HCT116 (cell line): ENCODE data around the gene FAM204A.

ENCODE experiments used
- CEBPB ChIP-seq: IDR thresholded peaks from 2 replicates; pipeline ENCODE4 v1.6.1; 2012; ENCODE audit warnings: low read depth
- EZH2 ChIP-seq: fragments of 200-600 bp; sonication (generic); IDR thresholded peaks from 2 replicates; pipeline ENCODE4 v1.6.1; 2017; ENCODE audit warnings: antibody characterized with exemption, mixed run types
- POLR2A ChIP-seq: IDR thresholded peaks from 2 replicates; pipeline ENCODE4 v1.7.0; 2011; ENCODE audit warnings: borderline replicate concordance; ENCODE audit not compliant: insufficient read depth, insufficient read length; ENCODE audit errors: extremely low read depth
- POLR2AphosphoS5 ChIP-seq: IDR thresholded peaks from 2 replicates; pipeline ENCODE4 v1.6.1; 2011; ENCODE audit warnings: mild to moderate bottlenecking, low read depth, low read length, moderate library complexity
- SIN3A ChIP-seq: IDR thresholded peaks from 2 replicates; pipeline ENCODE4 v1.6.1; 2012; ENCODE audit warnings: low read depth
- SP1 ChIP-seq: IDR thresholded peaks from 2 replicates; pipeline ENCODE4 v1.6.1; 2012; ENCODE audit warnings: low read depth
- SRF ChIP-seq: IDR thresholded peaks from 2 replicates; pipeline ENCODE4 v1.6.1; 2012; ENCODE audit warnings: low read depth
- YY1 ChIP-seq: IDR thresholded peaks from 2 replicates; pipeline ENCODE4 v1.6.1; 2011; ENCODE audit warnings: low read length, low read depth, moderate library complexity, mild to moderate bottlenecking; ENCODE audit not compliant: insufficient replicate concordance; ENCODE audit errors: extremely low read depth
- ZFX ChIP-seq: fragments of 450-650 bp; IDR thresholded peaks from 2 replicates; pipeline ENCODE4 v1.6.1; 2017
- TF ChIP-seq, protein P1 (sequence below), 3 experiments: fragments of 200-600 bp in 1 of 3; sonication (generic) in 1 of 3; IDR thresholded peaks in 2 of 3; conservative IDR thresholded peaks in 1 of 3; 2 replicates each; pipeline ENCODE4 v1.5.1; 2012 to 2017; ENCODE audit warnings: low read depth in 2 of 3, low read length in 2 of 3, antibody characterized with exemption in 1 of 3, borderline replicate concordance in 1 of 3, control low read depth in 1 of 3, mild to moderate bottlenecking in 1 of 3, mixed read lengths in 1 of 3, mixed run types in 1 of 3, moderate library complexity in 1 of 3; ENCODE audit not compliant: insufficient read depth in 1 of 3
- TF ChIP-seq, protein P2 (sequence below): IDR thresholded peaks from 2 replicates; pipeline ENCODE4 v1.6.1; 2011; ENCODE audit warnings: mild to moderate bottlenecking, low read length, moderate library complexity; ENCODE audit not compliant: insufficient replicate concordance; ENCODE audit errors: extremely low read depth
- TF ChIP-seq, protein P3 (sequence below): IDR thresholded peaks from 2 replicates; pipeline ENCODE4 v1.6.1; 2012; ENCODE audit warnings: low read depth
- TF ChIP-seq, protein P4 (sequence below): IDR thresholded peaks from 2 replicates; pipeline ENCODE4 v1.6.1; 2012

DNA sequence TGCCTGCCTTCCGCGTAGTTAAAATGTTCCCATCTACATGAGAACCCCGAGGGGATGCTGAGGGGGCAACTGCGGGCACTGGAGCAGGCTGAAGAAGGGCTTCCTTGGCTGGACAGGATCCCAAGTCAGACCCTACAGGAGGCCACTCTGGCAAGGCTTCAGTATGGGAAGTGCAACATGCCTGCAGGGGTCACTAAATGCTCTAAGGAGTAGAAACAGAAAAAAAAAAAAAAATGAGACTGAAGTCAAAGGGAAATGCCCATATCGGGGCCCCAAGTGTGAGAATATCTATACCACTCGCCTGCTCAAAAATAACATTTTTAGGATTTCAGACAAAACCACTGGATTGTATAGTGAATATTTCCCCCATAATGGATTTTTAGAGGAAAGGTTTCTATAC, 33.5 kb downstream of the FAM204A start:
- TF ChIP-seq POLR2A (no peak), POLR2AphosphoS5 (no peak), EZH2 (no peak), CEBPB (no peak), SP1 (no peak), ZFX (no peak), SIN3A (no peak), YY1 (no peak), SRF (no peak)
- TF ChIP-seq, protein P1, sequence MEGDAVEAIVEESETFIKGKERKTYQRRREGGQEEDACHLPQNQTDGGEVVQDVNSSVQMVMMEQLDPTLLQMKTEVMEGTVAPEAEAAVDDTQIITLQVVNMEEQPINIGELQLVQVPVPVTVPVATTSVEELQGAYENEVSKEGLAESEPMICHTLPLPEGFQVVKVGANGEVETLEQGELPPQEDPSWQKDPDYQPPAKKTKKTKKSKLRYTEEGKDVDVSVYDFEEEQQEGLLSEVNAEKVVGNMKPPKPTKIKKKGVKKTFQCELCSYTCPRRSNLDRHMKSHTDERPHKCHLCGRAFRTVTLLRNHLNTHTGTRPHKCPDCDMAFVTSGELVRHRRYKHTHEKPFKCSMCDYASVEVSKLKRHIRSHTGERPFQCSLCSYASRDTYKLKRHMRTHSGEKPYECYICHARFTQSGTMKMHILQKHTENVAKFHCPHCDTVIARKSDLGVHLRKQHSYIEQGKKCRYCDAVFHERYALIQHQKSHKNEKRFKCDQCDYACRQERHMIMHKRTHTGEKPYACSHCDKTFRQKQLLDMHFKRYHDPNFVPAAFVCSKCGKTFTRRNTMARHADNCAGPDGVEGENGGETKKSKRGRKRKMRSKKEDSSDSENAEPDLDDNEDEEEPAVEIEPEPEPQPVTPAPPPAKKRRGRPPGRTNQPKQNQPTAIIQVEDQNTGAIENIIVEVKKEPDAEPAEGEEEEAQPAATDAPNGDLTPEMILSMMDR (IDR thresholded peaks at IDR 0.05 in 2 of 3, conservative IDR thresholded peaks at IDR 0.05 in 1 of 3; ENCODE audit: borderline replicate concordance in 1 of 3, insufficient read depth in 1 of 3, low read depth in 2 of 3, low read length in 2 of 3) = peak; percentile 12 to 29 (median 14); a peak in 1 of 6 replicates
- TF ChIP-seq, protein P2, sequence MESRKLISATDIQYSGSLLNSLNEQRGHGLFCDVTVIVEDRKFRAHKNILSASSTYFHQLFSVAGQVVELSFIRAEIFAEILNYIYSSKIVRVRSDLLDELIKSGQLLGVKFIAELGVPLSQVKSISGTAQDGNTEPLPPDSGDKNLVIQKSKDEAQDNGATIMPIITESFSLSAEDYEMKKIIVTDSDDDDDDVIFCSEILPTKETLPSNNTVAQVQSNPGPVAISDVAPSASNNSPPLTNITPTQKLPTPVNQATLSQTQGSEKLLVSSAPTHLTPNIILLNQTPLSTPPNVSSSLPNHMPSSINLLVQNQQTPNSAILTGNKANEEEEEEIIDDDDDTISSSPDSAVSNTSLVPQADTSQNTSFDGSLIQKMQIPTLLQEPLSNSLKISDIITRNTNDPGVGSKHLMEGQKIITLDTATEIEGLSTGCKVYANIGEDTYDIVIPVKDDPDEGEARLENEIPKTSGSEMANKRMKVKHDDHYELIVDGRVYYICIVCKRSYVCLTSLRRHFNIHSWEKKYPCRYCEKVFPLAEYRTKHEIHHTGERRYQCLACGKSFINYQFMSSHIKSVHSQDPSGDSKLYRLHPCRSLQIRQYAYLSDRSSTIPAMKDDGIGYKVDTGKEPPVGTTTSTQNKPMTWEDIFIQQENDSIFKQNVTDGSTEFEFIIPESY = no peak
- TF ChIP-seq, protein P3, sequence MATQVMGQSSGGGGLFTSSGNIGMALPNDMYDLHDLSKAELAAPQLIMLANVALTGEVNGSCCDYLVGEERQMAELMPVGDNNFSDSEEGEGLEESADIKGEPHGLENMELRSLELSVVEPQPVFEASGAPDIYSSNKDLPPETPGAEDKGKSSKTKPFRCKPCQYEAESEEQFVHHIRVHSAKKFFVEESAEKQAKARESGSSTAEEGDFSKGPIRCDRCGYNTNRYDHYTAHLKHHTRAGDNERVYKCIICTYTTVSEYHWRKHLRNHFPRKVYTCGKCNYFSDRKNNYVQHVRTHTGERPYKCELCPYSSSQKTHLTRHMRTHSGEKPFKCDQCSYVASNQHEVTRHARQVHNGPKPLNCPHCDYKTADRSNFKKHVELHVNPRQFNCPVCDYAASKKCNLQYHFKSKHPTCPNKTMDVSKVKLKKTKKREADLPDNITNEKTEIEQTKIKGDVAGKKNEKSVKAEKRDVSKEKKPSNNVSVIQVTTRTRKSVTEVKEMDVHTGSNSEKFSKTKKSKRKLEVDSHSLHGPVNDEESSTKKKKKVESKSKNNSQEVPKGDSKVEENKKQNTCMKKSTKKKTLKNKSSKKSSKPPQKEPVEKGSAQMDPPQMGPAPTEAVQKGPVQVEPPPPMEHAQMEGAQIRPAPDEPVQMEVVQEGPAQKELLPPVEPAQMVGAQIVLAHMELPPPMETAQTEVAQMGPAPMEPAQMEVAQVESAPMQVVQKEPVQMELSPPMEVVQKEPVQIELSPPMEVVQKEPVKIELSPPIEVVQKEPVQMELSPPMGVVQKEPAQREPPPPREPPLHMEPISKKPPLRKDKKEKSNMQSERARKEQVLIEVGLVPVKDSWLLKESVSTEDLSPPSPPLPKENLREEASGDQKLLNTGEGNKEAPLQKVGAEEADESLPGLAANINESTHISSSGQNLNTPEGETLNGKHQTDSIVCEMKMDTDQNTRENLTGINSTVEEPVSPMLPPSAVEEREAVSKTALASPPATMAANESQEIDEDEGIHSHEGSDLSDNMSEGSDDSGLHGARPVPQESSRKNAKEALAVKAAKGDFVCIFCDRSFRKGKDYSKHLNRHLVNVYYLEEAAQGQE = no peak
- TF ChIP-seq, protein P4, sequence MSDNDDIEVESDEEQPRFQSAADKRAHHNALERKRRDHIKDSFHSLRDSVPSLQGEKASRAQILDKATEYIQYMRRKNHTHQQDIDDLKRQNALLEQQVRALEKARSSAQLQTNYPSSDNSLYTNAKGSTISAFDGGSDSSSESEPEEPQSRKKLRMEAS = no peak
